ENCODE data around the gene GALNT6. TPM values are rescaled to one million over a fixed set of nuclear protein-coding genes. Genes with fewer than 3 reads are reported as not detected.

GALNT6 gene
- total and polyA plus RNA-seq, 2 of the 13 experiments (the other 11 are each of a cell fraction or from before 2014, with no cell fraction given) = 1.0 to 1.1 TPM

DNA sequence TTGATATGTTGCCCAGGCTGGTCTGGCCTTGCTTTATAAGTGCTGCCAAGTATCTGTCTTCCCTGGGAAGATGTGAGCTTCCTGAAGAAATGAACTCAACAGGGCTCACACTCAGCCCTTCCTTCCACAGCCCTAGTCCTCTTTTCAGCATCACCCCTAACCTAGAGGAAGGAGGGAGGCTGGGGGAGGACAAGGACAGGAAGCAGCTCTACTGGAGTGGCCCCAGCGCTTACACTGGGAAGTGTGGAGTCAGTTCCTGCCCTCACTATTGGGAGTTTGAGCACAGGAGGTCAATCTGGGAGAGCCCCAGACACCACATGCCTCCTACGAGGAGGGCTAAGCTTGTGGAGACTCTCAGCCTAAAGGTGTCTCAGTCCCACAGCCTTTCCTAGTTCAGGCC lies 16.8 kb downstream of the GALNT6 start:
- Histone ChIP-seq H3K9me3 (ENCODE audit: low read length) (no peaks in the 10 kb centered on the region), H3K4me3 (replicated peaks in 1 of 3; ENCODE audit: insufficient read depth in 1 of 3, low read depth in 2 of 3, low read length in 3 of 3) (no peak overlapping the region), H3K4me1 (ENCODE audit: insufficient read depth, low read length) (peaks cover 17% of the 10 kb centered on the region), H2AFZ (ENCODE audit: low read length) (no peak overlapping the region), H3K36me3 (replicated peaks in 1 of 2; ENCODE audit: control insufficient read depth in 1 of 2, insufficient read depth in 2 of 2, low read length in 2 of 2) (no peaks in the 10 kb centered on the region), H3K4me2 (ENCODE audit: low read depth, low read length) (no peak overlapping the region), H3K79me2 (ENCODE audit: insufficient read depth, low read length) (no peaks in the 10 kb centered on the region), H4K20me1 (ENCODE audit: insufficient read depth, low read length) (0 out of 2 replicates have a peak, but pooled peaks cover 2% of the 10 kb centered on the region), H3K27ac (ENCODE audit: extremely low read length, insufficient read depth, low read length) (no peak overlapping the region), H3K27me3 (ENCODE audit: control insufficient read depth in 1 of 2, insufficient read depth in 2 of 2, low read length in 2 of 2) (no peaks in the 10 kb centered on the region; a peak in 1 of 5 replicates), H3K9ac (ENCODE audit: insufficient read depth, low read depth, low read length) (no peak overlapping the region)
- intact Hi-C loops (cut with micrococcal nuclease; ENCODE audit: unreplicated experiment) (no loop called here), in situ Hi-C loops (cut with HindIII; ENCODE audit: extremely low pct_ligation_motif_present, low pct_unique_long_range_greater_than_20kb) (no loop called here)
- 50% methylated on average over 1 of the region's 2 CpGs for WGBS (ENCODE audit: low lambda C conversion rate)
- CTCF ChIA-PET (ENCODE audit: low intra/inter-chr PET ratio, low total read pairs) = no interaction called here
- BruUV-seq (replicated peaks) = no TSS peak
- DNase-seq (ENCODE audit: low spot score) (no peak), FAIRE-seq (no peak), ATAC-seq (no peak)
- POLR2A ChIA-PET = no interaction called here
- TF ChIP-seq ZNF724P (CRISPR knock-in tag; IDR thresholded peaks at IDR 0.05; ENCODE audit: borderline replicate concordance) = no peak
- no peak for TF ChIP-seq ZNF180 (CRISPR knock-in tag; IDR thresholded peaks at IDR 0.05; ENCODE audit: borderline replicate concordance, low read depth)
- TF ChIP-seq, protein P1, sequence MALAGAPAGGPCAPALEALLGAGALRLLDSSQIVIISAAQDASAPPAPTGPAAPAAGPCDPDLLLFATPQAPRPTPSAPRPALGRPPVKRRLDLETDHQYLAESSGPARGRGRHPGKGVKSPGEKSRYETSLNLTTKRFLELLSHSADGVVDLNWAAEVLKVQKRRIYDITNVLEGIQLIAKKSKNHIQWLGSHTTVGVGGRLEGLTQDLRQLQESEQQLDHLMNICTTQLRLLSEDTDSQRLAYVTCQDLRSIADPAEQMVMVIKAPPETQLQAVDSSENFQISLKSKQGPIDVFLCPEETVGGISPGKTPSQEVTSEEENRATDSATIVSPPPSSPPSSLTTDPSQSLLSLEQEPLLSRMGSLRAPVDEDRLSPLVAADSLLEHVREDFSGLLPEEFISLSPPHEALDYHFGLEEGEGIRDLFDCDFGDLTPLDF (CRISPR knock-in tag; IDR thresholded peaks at IDR 0.05) = no peak
- TF ChIP-seq TAF15 (IDR thresholded peaks at IDR 0.05; ENCODE audit: low read depth, low read length, poor library complexity, severe bottlenecking) = no peak
- no peak for TF ChIP-seq ZNF749 (CRISPR knock-in tag; IDR thresholded peaks at IDR 0.05; ENCODE audit: borderline replicate concordance)
- TF ChIP-seq ZBTB38 (CRISPR knock-in tag; IDR thresholded peaks at IDR 0.05) = no peak
- TF ChIP-seq STAG1 (CRISPR knock-in tag; IDR thresholded peaks at IDR 0.05) = no peak
- no peak for TF ChIP-seq ZNF101 (CRISPR knock-in tag; IDR thresholded peaks at IDR 0.05; ENCODE audit: borderline replicate concordance, low read depth)
- TF ChIP-seq, protein P2, sequence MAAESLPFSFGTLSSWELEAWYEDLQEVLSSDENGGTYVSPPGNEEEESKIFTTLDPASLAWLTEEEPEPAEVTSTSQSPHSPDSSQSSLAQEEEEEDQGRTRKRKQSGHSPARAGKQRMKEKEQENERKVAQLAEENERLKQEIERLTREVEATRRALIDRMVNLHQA (CRISPR knock-in tag; IDR thresholded peaks at IDR 0.05) = no peak
- no peak for TF ChIP-seq ZNF230 (CRISPR knock-in tag; IDR thresholded peaks at IDR 0.05)
- TF ChIP-seq ZFP36 (IDR thresholded peaks at IDR 0.05; ENCODE audit: borderline replicate concordance, low read depth, low read length, partially characterized antibody) = no peak
- no peak for TF ChIP-seq ZNF776 (CRISPR knock-in tag; IDR thresholded peaks at IDR 0.05)
- TF ChIP-seq, protein P3, sequence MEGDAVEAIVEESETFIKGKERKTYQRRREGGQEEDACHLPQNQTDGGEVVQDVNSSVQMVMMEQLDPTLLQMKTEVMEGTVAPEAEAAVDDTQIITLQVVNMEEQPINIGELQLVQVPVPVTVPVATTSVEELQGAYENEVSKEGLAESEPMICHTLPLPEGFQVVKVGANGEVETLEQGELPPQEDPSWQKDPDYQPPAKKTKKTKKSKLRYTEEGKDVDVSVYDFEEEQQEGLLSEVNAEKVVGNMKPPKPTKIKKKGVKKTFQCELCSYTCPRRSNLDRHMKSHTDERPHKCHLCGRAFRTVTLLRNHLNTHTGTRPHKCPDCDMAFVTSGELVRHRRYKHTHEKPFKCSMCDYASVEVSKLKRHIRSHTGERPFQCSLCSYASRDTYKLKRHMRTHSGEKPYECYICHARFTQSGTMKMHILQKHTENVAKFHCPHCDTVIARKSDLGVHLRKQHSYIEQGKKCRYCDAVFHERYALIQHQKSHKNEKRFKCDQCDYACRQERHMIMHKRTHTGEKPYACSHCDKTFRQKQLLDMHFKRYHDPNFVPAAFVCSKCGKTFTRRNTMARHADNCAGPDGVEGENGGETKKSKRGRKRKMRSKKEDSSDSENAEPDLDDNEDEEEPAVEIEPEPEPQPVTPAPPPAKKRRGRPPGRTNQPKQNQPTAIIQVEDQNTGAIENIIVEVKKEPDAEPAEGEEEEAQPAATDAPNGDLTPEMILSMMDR (CRISPR knock-in tag; IDR thresholded peaks at IDR 0.05) = no peak
- no peak for TF ChIP-seq FOXK1 (CRISPR knock-in tag; IDR thresholded peaks at IDR 0.05; ENCODE audit: borderline replicate concordance, low read depth)
- no peak for TF ChIP-seq POLR2G (IDR thresholded peaks at IDR 0.05; ENCODE audit: low read depth, low read length)
- TF ChIP-seq GTF2F1 (IDR thresholded peaks at IDR 0.05; ENCODE audit: low read length) = no peak
- TF ChIP-seq EEA1 (CRISPR knock-in tag; IDR thresholded peaks at IDR 0.05; ENCODE audit: borderline replicate concordance) = no peak

Data from HepG2 (cell line).